GM21723 (cell line): ENCODE results near the gene CEP76.

Source experiments
- ATAC-seq: cut with Tn5 transposase; IDR thresholded peaks from one replicate; pipeline ENCODE4 v1.9.1; 2021; ENCODE audit warnings: mild to moderate bottlenecking, moderate library complexity; ENCODE audit not compliant: unreplicated experiment

Gene CEP76

GRCh38 chr18:12702221-12703095 is at the start of gene CEP76, which contains the start of gene PSMG2:
Gene CEP76 (minus strand): TSS chr18:12702723. CDS start chr18:12702548, 175 bp downstream.
Gene PSMG2 (plus strand): TSS chr18:12703042. CDS start chr18:12703108, 66 bp downstream.
- ATAC-seq = peak; percentile 84

GRCh38 chr18:12751891-12752290 is 49.4 kb upstream of the CEP76 start:
- no peak for ATAC-seq

GRCh38 chr18:12751503-12751884 is 49.0 kb upstream of the CEP76 start:
- ATAC-seq = no peak

- no peak for ATAC-seq
Observed at GRCh38 chr18:12750715-12751502, 48.4 kb upstream of the CEP76 start.

- ATAC-seq = no peak
Observed at GRCh38 chr18:12750076-12750714, 47.7 kb upstream of the CEP76 start.

GRCh38 chr18:12749121-12749520 is 46.6 kb upstream of the CEP76 start:
- no peak for ATAC-seq

GRCh38 chr18:12748671-12749070 is 46.1 kb upstream of the CEP76 start:
- ATAC-seq = no peak

- no peak for ATAC-seq
Observed at GRCh38 chr18:12747530-12748315, 45.2 kb upstream of the CEP76 start.

GRCh38 chr18:12745095-12745795 is 42.7 kb upstream of the CEP76 start:
- ATAC-seq = no peak

GRCh38 chr18:12744103-12744502 is 41.6 kb upstream of the CEP76 start:
- no peak for ATAC-seq

- ATAC-seq = no peak
Observed at GRCh38 chr18:12742453-12742852, 39.9 kb upstream of the CEP76 start.

- no peak for ATAC-seq
Observed at GRCh38 chr18:12741351-12741750, 38.8 kb upstream of the CEP76 start.

GRCh38 chr18:12737243-12737902 is 34.9 kb upstream of the CEP76 start:
- ATAC-seq = no peak

- no peak for ATAC-seq
Observed at GRCh38 chr18:12726774-12727550, 24.4 kb upstream of the CEP76 start.

- no peak for ATAC-seq
Observed at GRCh38 chr18:12726331-12726730, 23.8 kb upstream of the CEP76 start.

GRCh38 chr18:12722731-12723130 is 20.2 kb upstream of the CEP76 start:
- ATAC-seq = no peak

GRCh38 chr18:12721495-12722275 is 19.2 kb upstream of the CEP76 start:
- ATAC-seq = no peak

GRCh38 chr18:12711446-12711845 is 8.9 kb upstream of the CEP76 start:
- no peak for ATAC-seq
